HL-60 (cell line): ENCODE measurements around the gene MEMO1.

Source experiments
- DNase-seq, 2 experiments: peaks; one replicate each; pipeline ENCODE4 v3.0.0-alpha.2; 2010 to 2020; ENCODE audit warnings: low read depth in 1 of 2, low spot score in 1 of 2
- H3K27ac ChIP-seq: fragments of 250-450 bp; sonication (Bioruptor Pico); replicated peaks from 2 replicates; pipeline ENCODE4 v1.5.1; 2020; ENCODE audit warnings: mild to moderate bottlenecking, moderate library complexity
- H3K27me3 ChIP-seq: fragments of 250-450 bp; sonication (Bioruptor Pico); 2 replicates; pipeline ENCODE4 v1.5.1; 2021; ENCODE audit warnings: mild to moderate bottlenecking, moderate library complexity; ENCODE audit not compliant: insufficient read depth, poor library complexity, severe bottlenecking
- H3K4me3 ChIP-seq: replicated peaks from 2 replicates; pipeline ENCODE4 v1.5.1; 2011; ENCODE audit warnings: mild to moderate bottlenecking, control low read depth, low read length; ENCODE audit not compliant: insufficient read depth
- GABPA ChIP-seq: IDR thresholded peaks from 2 replicates; pipeline ENCODE4 v1.6.1; 2012; ENCODE audit warnings: low read depth
- POLR2AphosphoS5 ChIP-seq: IDR thresholded peaks from 2 replicates; pipeline ENCODE4 v1.6.1; 2012; ENCODE audit warnings: low read depth
- SPI1 ChIP-seq: IDR thresholded peaks from 2 replicates; pipeline ENCODE4 v1.6.1; 2012; ENCODE audit warnings: low read depth, mild to moderate bottlenecking, borderline replicate concordance
- TF ChIP-seq, protein P1 (sequence below): IDR thresholded peaks from 2 replicates; pipeline ENCODE4 v1.6.1; 2012; ENCODE audit warnings: low read depth; ENCODE audit not compliant: insufficient replicate concordance
- TF ChIP-seq, protein P2 (sequence below): IDR thresholded peaks from one replicate; pipeline ENCODE4 v1.5.1; 2011; ENCODE audit warnings: low read length, control low read depth, inconsistent platforms; ENCODE audit not compliant: insufficient read depth

MEMO1 gene

DNA sequence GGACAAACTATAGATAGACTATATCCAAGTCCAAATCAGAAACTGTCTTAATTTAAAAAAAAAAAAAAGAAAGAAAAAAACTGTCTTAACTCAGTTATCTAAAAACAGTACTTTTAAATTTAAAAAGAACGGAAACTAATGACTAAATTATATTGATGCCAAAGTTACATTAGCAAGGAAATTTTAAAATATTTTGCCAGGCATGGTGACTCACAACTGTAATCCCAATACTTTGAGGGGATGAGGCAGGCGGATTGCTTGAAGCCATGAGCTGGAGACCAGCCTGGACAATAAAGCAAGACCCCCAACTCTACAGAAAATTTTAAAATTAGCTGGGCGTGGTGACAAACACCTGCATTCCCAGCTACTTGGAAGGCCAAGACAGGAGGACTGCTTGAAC is 30.9 kb downstream of the MEMO1 start:
- H3K27ac ChIP-seq = no peak overlapping the region
- no peak for TF ChIP-seq SPI1
- TF ChIP-seq POLR2AphosphoS5 = no peak
- TF ChIP-seq, protein P1, sequence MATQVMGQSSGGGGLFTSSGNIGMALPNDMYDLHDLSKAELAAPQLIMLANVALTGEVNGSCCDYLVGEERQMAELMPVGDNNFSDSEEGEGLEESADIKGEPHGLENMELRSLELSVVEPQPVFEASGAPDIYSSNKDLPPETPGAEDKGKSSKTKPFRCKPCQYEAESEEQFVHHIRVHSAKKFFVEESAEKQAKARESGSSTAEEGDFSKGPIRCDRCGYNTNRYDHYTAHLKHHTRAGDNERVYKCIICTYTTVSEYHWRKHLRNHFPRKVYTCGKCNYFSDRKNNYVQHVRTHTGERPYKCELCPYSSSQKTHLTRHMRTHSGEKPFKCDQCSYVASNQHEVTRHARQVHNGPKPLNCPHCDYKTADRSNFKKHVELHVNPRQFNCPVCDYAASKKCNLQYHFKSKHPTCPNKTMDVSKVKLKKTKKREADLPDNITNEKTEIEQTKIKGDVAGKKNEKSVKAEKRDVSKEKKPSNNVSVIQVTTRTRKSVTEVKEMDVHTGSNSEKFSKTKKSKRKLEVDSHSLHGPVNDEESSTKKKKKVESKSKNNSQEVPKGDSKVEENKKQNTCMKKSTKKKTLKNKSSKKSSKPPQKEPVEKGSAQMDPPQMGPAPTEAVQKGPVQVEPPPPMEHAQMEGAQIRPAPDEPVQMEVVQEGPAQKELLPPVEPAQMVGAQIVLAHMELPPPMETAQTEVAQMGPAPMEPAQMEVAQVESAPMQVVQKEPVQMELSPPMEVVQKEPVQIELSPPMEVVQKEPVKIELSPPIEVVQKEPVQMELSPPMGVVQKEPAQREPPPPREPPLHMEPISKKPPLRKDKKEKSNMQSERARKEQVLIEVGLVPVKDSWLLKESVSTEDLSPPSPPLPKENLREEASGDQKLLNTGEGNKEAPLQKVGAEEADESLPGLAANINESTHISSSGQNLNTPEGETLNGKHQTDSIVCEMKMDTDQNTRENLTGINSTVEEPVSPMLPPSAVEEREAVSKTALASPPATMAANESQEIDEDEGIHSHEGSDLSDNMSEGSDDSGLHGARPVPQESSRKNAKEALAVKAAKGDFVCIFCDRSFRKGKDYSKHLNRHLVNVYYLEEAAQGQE = no peak
- no peak for TF ChIP-seq GABPA
- TF ChIP-seq, protein P2, sequence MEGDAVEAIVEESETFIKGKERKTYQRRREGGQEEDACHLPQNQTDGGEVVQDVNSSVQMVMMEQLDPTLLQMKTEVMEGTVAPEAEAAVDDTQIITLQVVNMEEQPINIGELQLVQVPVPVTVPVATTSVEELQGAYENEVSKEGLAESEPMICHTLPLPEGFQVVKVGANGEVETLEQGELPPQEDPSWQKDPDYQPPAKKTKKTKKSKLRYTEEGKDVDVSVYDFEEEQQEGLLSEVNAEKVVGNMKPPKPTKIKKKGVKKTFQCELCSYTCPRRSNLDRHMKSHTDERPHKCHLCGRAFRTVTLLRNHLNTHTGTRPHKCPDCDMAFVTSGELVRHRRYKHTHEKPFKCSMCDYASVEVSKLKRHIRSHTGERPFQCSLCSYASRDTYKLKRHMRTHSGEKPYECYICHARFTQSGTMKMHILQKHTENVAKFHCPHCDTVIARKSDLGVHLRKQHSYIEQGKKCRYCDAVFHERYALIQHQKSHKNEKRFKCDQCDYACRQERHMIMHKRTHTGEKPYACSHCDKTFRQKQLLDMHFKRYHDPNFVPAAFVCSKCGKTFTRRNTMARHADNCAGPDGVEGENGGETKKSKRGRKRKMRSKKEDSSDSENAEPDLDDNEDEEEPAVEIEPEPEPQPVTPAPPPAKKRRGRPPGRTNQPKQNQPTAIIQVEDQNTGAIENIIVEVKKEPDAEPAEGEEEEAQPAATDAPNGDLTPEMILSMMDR = no peak
- no peaks in the 10 kb centered on the region for H3K27me3 ChIP-seq
- DNase-seq = no peak
- H3K4me3 ChIP-seq = no peak overlapping the region

DNA sequence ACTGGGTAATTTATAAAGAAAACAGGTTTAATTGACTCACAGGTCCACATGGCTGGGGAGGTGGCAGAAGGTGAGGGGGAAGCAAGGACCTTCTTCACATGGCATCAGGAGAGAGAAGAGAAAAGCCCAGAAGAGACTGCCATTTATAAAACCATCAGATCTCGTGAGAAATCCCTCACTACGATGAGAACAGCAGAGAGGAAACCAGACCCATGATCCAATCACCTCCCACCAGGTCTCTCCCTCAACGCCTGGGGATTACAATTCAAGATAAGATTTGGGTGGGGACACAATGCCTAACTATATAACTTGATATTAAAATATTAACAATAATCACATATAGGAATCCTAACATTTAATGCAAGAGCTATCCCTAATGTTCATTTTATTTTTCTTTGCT is 31.8 kb downstream of the MEMO1 start:
- H3K27ac ChIP-seq = no peak overlapping the region
- no peaks in the 10 kb centered on the region for H3K27me3 ChIP-seq
- DNase-seq = no peak
- no peak overlapping the region for H3K4me3 ChIP-seq
- TF ChIP-seq POLR2AphosphoS5 = no peak
- TF ChIP-seq GABPA = no peak
- no peak for TF ChIP-seq SPI1
- TF ChIP-seq, protein P1 = no peak
- TF ChIP-seq, protein P2 = no peak

DNA sequence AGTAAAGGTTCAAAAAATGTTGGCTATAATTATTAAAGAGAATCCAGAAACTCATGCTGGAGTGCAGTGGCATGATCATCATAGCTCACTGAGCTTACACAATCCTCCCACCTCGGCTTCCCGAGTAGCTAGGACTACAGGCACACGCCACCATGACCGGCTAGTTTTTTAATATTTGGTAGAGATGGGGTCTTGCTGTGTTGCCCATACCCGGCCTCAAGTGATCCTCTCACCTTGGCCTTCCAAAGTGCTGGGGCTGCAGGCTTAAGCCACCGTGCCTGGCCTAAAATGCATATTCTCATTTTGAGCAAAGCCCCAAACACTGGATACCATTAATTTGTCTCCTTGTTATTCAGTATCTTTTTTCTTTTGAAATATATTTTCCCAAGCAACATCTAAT is 32.4 kb downstream of the MEMO1 start:
- Histone ChIP-seq H3K27me3 (no peaks in the 10 kb centered on the region), H3K27ac (no peak overlapping the region), H3K4me3 (no peak overlapping the region)
- DNase-seq = no peak
- TF ChIP-seq SPI1 = no peak
- TF ChIP-seq, protein P2 = no peak
- TF ChIP-seq, protein P1 = no peak
- no peak for TF ChIP-seq GABPA
